Loucy (cell line): ENCODE measurements around the gene BEAN1.

Source experiments
- H2AFZ ChIP-seq: fragments of 200-600 bp; sonication (generic); 2 replicates; pipeline ENCODE4 v1.6.0; 2016; ENCODE audit warnings: antibody characterized with exemption, mild to moderate bottlenecking, low read length, moderate library complexity
- H3F3A ChIP-seq: fragments of 200-600 bp; 2 replicates; pipeline ENCODE4 v1.6.0; 2016; ENCODE audit warnings: antibody characterized with exemption, low read depth, mild to moderate bottlenecking
- H3K27me3 ChIP-seq: fragments of 200-600 bp; sonication (generic); 2 replicates; pipeline ENCODE4 v1.6.1; 2014; ENCODE audit warnings: low read length, mild to moderate bottlenecking; ENCODE audit not compliant: insufficient read depth, poor library complexity, severe bottlenecking
- H3K36me3 ChIP-seq: fragments of 200-600 bp; sonication (generic); 2 replicates; pipeline ENCODE4 v1.6.1; 2016; ENCODE audit warnings: low read length; ENCODE audit not compliant: insufficient read depth
- H3K4me1 ChIP-seq: fragments of 200-600 bp; sonication (generic); 2 replicates; pipeline ENCODE4 v1.5.1; 2014; ENCODE audit warnings: low read length, mild to moderate bottlenecking; ENCODE audit not compliant: insufficient read depth, poor library complexity, severe bottlenecking
- H3K4me2 ChIP-seq: fragments of 200-600 bp; sonication (generic); 2 replicates; pipeline ENCODE4 v1.6.0; 2014; ENCODE audit warnings: antibody characterized with exemption, low read length, low read depth, mild to moderate bottlenecking; ENCODE audit not compliant: poor library complexity, severe bottlenecking
- H3K4me3 ChIP-seq: fragments of 200-600 bp; sonication (generic); 2 replicates; pipeline ENCODE4 v1.5.1; 2014; ENCODE audit warnings: low read length, mild to moderate bottlenecking, mixed read lengths; ENCODE audit not compliant: poor library complexity, severe bottlenecking
- H3K79me2 ChIP-seq: fragments of 200-600 bp; sonication (generic); 2 replicates; pipeline ENCODE4 v1.6.1; 2014; ENCODE audit warnings: low read length; ENCODE audit not compliant: insufficient read depth
- H3K9ac ChIP-seq: fragments of 200-600 bp; sonication (generic); 2 replicates; pipeline ENCODE4 v1.6.0; 2014; ENCODE audit warnings: mild to moderate bottlenecking, low read depth, low read length, moderate library complexity; ENCODE audit not compliant: poor library complexity, severe bottlenecking
- H3K9me2 ChIP-seq: fragments of 200-600 bp; sonication (generic); replicated peaks from 2 replicates; pipeline ENCODE4 v1.6.1; 2016; ENCODE audit warnings: low read depth, low read length, mixed read lengths
- H3K9me3 ChIP-seq: fragments of 200-600 bp; sonication (generic); 2 replicates; pipeline ENCODE4 v1.6.1; 2014; ENCODE audit warnings: mild to moderate bottlenecking, antibody characterized with exemption, low read length, low read depth; ENCODE audit not compliant: insufficient read depth
- H4K20me1 ChIP-seq: fragments of 200-600 bp; sonication (generic); 2 replicates; pipeline ENCODE4 v1.6.0; 2014; ENCODE audit warnings: antibody characterized with exemption, low read length, mild to moderate bottlenecking; ENCODE audit not compliant: insufficient read depth, poor library complexity, severe bottlenecking
- CTCF ChIP-seq: fragments of 200-600 bp; sonication (generic); conservative IDR thresholded peaks from 2 replicates; pipeline ENCODE4 v1.5.1; 2014; ENCODE audit warnings: mild to moderate bottlenecking, antibody characterized with exemption, low read length
- EZH2phosphoT487 ChIP-seq: fragments of 200-600 bp; IDR thresholded peaks from 2 replicates; pipeline ENCODE4 v1.6.1; 2018; ENCODE audit warnings: antibody characterized with exemption, mild to moderate bottlenecking, moderate library complexity, borderline replicate concordance

Gene BEAN1

GRCh38 chr16:66385415-66385814, 41.7 kb upstream of the BEAN1 start:
- H3K79me2 ChIP-seq: no peaks in the 10 kb centered on the region
- no peak overlapping the region for H3K4me3 ChIP-seq
- H3K4me1 ChIP-seq: no peaks in the 10 kb centered on the region
- TF ChIP-seq EZH2phosphoT487 (no peak), CTCF (no peak)
- no peaks in the 10 kb centered on the region for H3K27me3 ChIP-seq
- no peaks in the 10 kb centered on the region for H3K9me2 ChIP-seq
- no peaks in the 10 kb centered on the region for H3F3A ChIP-seq
- H3K9ac ChIP-seq: no peak overlapping the region
- H3K4me2 ChIP-seq: no peak overlapping the region
- H3K9me3 ChIP-seq: no peaks in the 10 kb centered on the region
- H2AFZ ChIP-seq: no peak overlapping the region
- H4K20me1 ChIP-seq: no peaks in the 10 kb centered on the region
- H3K36me3 ChIP-seq: no peaks in the 10 kb centered on the region

GRCh38 chr16:66386629-66387622, 40.2 kb upstream of the BEAN1 start:
- Histone ChIP-seq H4K20me1 (no peaks in the 10 kb centered on the region), H3K9me3 (no peaks in the 10 kb centered on the region), H3K4me2 (no peak overlapping the region), H3K36me3 (no peaks in the 10 kb centered on the region), H3K79me2 (no peaks in the 10 kb centered on the region), H3K4me1 (no peaks in the 10 kb centered on the region), H3K4me3 (no peak overlapping the region), H3K9ac (no peak overlapping the region), H3F3A (no peaks in the 10 kb centered on the region), H3K27me3 (no peaks in the 10 kb centered on the region), H2AFZ (no peak overlapping the region), H3K9me2 (no peaks in the 10 kb centered on the region)
- TF ChIP-seq EZH2phosphoT487 (no peak), CTCF (no peak)

DNA sequence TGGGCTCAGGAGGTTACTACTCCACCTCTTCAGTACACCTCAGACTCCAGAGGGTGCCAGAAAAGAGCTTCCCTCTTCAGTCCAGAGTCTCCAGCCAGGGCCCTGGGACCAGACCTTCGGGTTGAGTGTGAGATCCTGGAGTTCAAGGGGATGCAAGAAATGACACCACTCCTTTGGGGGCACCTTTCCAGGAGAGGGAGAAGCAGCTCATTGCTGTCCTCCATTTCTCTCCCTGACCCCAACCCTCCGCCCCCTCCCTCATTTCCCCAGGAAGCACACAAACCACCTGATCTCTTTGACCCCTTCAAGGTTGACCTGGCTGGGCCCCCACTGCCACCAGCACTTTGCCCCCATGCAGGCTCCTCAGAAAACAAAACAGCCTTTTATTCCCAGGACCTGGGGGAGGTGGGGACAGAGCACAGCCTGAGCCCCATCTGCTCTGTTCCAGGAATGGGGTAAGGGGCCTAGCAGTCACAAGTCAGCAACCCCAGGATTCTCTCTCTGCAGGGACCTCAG, 39.2 kb upstream of the BEAN1 start:
- Histone ChIP-seq H2AFZ (no peak overlapping the region), H4K20me1 (no peaks in the 10 kb centered on the region), H3K9me2 (no peaks in the 10 kb centered on the region), H3K36me3 (no peaks in the 10 kb centered on the region), H3K4me2 (no peak overlapping the region), H3F3A (no peaks in the 10 kb centered on the region), H3K27me3 (no peaks in the 10 kb centered on the region), H3K4me1 (no peaks in the 10 kb centered on the region), H3K4me3 (no peak overlapping the region), H3K9me3 (no peaks in the 10 kb centered on the region), H3K79me2 (no peaks in the 10 kb centered on the region), H3K9ac (no peak overlapping the region)
- no peak for TF ChIP-seq CTCF
